OCI-M2 (cell line): Measurements from ENCODE around the gene LPAR1.

Source experiments
- DNase-seq: peaks from one replicate; lab custom pipeline; 2025; ENCODE audit not compliant: unreplicated experiment; lab: John Stamatoyannopoulos, UW

Gene LPAR1

GRCh38 chr9:111037708-111038330 lies 451 bp downstream of the LPAR1 start:
- DNase-seq = no peak

- no peak for DNase-seq
Observed at GRCh38 chr9:111037356-111037707, 938 bp downstream of the LPAR1 start.

GRCh38 chr9:111036946-111037345 lies 1.3 kb downstream of the LPAR1 start:
- no peak for DNase-seq

- DNase-seq = no peak
Observed at GRCh38 chr9:111036429-111036789, 1.9 kb downstream of the LPAR1 start.

GRCh38 chr9:111035543-111036428 lies 2.5 kb downstream of the LPAR1 start:
- DNase-seq = no peak

GRCh38 chr9:111034898-111035539 lies 3.3 kb downstream of the LPAR1 start:
- no peak for DNase-seq

- DNase-seq = no peak
Observed at GRCh38 chr9:111034170-111034897, 3.9 kb downstream of the LPAR1 start.

GRCh38 chr9:111030492-111030891 lies 7.8 kb downstream of the LPAR1 start:
- no peak for DNase-seq

GRCh38 chr9:111029260-111029659 lies 9.0 kb downstream of the LPAR1 start:
- DNase-seq = no peak

GRCh38 chr9:111027798-111028197 lies 10.5 kb downstream of the LPAR1 start:
- no peak for DNase-seq

GRCh38 chr9:111023128-111023527 lies 15.1 kb downstream of the LPAR1 start:
- DNase-seq = no peak

GRCh38 chr9:111020594-111020993 lies 17.7 kb downstream of the LPAR1 start:
- no peak for DNase-seq

- no peak for DNase-seq
Observed at GRCh38 chr9:111016426-111017045, 21.7 kb downstream of the LPAR1 start.

GRCh38 chr9:111016016-111016415 lies 22.3 kb downstream of the LPAR1 start:
- no peak for DNase-seq

- DNase-seq = no peak
Observed at GRCh38 chr9:111013707-111014106, 24.6 kb downstream of the LPAR1 start.

GRCh38 chr9:111013250-111013649 lies 25.0 kb downstream of the LPAR1 start:
- no peak for DNase-seq

GRCh38 chr9:111008158-111009075 lies 29.9 kb downstream of the LPAR1 start:
- DNase-seq = no peak

GRCh38 chr9:111005746-111006470 lies 32.4 kb downstream of the LPAR1 start:
- DNase-seq = no peak

- DNase-seq = no peak
Observed at GRCh38 chr9:111004936-111005335, 33.3 kb downstream of the LPAR1 start.
